Cardiac muscle cell (in vitro differentiated cells and primary cell): Measurements from ENCODE around the gene ZNF319. TPM values are rescaled to one million over a fixed set of nuclear protein-coding genes. Genes with fewer than 3 reads are reported as not detected.
"Not testable (repeated sequence)": the region's sequence is repeated elsewhere in the genome, so short reads cannot be mapped to it uniquely, and the experiment has no call there.

Source experiments
- DNase-seq, 2 donors: peaks; one replicate each; pipeline versions ENCODE4 v3.0.0 to v3.0.0-alpha.2; 2010 to 2017; ENCODE audit warnings: low read depth in 1 of 2, low spot score in 1 of 2
- H3K27ac ChIP-seq: fragments of 200-600 bp; sonication (generic); 2 replicates; pipeline ENCODE4 v1.5.1; 2016
- H3K27me3 ChIP-seq: fragments of 200-600 bp; sonication (generic); 2 replicates; pipeline ENCODE4 v1.6.0; 2016; ENCODE audit warnings: control low read depth
- H3K36me3 ChIP-seq: fragments of 200-600 bp; sonication (generic); 2 replicates; pipeline ENCODE4 v1.5.1; 2016; ENCODE audit warnings: control low read depth
- H3K4me1 ChIP-seq: fragments of 200-600 bp; sonication (generic); 2 replicates; pipeline ENCODE4 v1.8.1; 2017; ENCODE audit warnings: low read depth, mild to moderate bottlenecking, mixed run types
- H3K4me3 ChIP-seq: fragments of 200-600 bp; sonication (generic); 2 replicates; pipeline ENCODE4 v1.5.1; 2016; ENCODE audit warnings: mild to moderate bottlenecking
- H3K9me3 ChIP-seq: fragments of 200-600 bp; sonication (generic); 2 replicates; pipeline ENCODE4 v1.5.1; 2017; ENCODE audit warnings: low read depth, mild to moderate bottlenecking, control low read depth
- CTCF ChIP-seq: IDR thresholded peaks from 2 replicates; pipeline ENCODE4 v1.5.1; 2012; ENCODE audit warnings: low read depth, mild to moderate bottlenecking, low read length
- polyA plus RNA-seq: library from polyadenylated mRNA; unstranded; fragments of >200 nt; fragmentation: Nextera tagmentation; extraction: Ambion mirVana; gene quantifications from 2 replicates; pipeline ENCODE4 v1.2.1, GENCODE V29; 2016
- total RNA-seq: library from RNA; depleted of rRNA; stranded (reverse); fragments of >200 nt; gene quantifications from 2 replicates; pipeline ENCODE4 v1.2.3, GENCODE V29; 2016

ZNF319 gene
- total and polyA plus RNA-seq, 2 experiments from 2014 or later = 12.3 to 12.4 TPM

GRCh38 chr16:57985204-57986181, 15.0 kb downstream of the ZNF319 start:
- H3K27me3 ChIP-seq = no peaks in the 10 kb centered on the region
- H3K9me3 ChIP-seq = no peaks in the 10 kb centered on the region
- H3K4me1 ChIP-seq = peaks cover 7% of the 10 kb centered on the region
- peak overlapping the region; percentile 41 for H3K4me3 ChIP-seq
- no peaks in the 10 kb centered on the region for H3K36me3 ChIP-seq
- peak in 1 of 2 donors; percentile 14 for DNase-seq
- no peak for TF ChIP-seq CTCF
- H3K27ac ChIP-seq = no peak overlapping the region

- no peak overlapping the region for H3K27ac ChIP-seq
- H3K36me3 ChIP-seq = no peaks in the 10 kb centered on the region
- no peaks in the 10 kb centered on the region for H3K27me3 ChIP-seq
- H3K4me1 ChIP-seq = peaks cover 7% of the 10 kb centered on the region
- H3K9me3 ChIP-seq = no peaks in the 10 kb centered on the region
- peak; percentile 80 to 97 for DNase-seq
- peak overlapping the region; percentile 41 for H3K4me3 ChIP-seq
- no peak for TF ChIP-seq CTCF
These were observed 15.8 kb downstream of the ZNF319 start for GRCh38 chr16:57984443-57985203.

DNA sequence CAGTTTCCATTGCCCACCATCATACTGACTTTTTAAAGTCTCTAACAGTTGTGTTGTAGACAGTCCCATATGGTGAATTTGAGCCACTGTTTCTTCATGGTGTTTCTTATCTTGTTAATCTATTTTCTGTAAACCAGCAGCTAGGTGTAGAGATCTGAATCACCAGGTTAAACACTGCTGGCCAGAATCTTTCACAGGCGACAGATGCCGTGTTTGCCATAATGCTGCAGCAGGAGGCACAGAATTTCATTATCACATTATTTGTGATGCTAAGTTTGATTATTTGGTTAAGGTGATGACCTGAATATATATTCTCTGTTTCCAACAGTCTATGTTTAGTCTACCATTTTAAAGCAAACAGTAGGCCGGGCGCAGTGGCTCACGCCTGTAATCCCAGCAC, 18.1 kb downstream of the ZNF319 start:
- Histone ChIP-seq H3K9me3 (no peaks in the 10 kb centered on the region), H3K4me1 (peaks cover 7% of the 10 kb centered on the region), H3K27me3 (no peaks in the 10 kb centered on the region), H3K4me3 (no peak overlapping the region), H3K27ac (no peak overlapping the region), H3K36me3 (no peaks in the 10 kb centered on the region)
- DNase-seq = no peak
- no peak for TF ChIP-seq CTCF

DNA sequence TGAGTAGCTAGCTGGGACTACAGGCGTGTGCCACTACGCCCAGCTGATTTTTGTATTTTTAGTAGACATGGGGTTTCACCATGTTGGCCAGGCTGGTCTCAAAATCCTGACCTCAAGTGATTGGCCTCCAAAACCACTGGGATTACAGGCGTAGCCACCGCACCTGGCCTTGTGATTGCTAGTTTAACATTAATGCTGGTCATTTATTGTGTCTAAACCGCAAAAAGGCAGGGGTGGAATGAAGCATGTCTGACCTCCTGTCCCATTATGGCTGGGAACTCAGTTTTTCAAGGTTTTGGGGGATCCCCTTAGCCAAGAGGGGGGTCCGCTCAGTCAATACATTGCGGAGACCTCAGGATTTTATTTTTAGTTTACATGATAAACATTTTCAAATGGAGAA, 18.8 kb downstream of the ZNF319 start:
- TF ChIP-seq CTCF = no peak
- no peak overlapping the region for H3K27ac ChIP-seq
- no peaks in the 10 kb centered on the region for H3K36me3 ChIP-seq
- H3K9me3 ChIP-seq = no peaks in the 10 kb centered on the region
- H3K4me1 ChIP-seq = peaks cover 7% of the 10 kb centered on the region
- H3K27me3 ChIP-seq = no peaks in the 10 kb centered on the region
- no peak overlapping the region for H3K4me3 ChIP-seq
- no peak for DNase-seq

GRCh38 chr16:57979006-57979585, 21.4 kb downstream of the ZNF319 start:
- no peak for DNase-seq
- Histone ChIP-seq H3K9me3 (no peaks in the 10 kb centered on the region), H3K27me3 (no peaks in the 10 kb centered on the region), H3K36me3 (no peaks in the 10 kb centered on the region), H3K4me1 (no peaks in the 10 kb centered on the region), H3K27ac (no peak overlapping the region), H3K4me3 (no peak overlapping the region)
- no peak for TF ChIP-seq CTCF

DNA sequence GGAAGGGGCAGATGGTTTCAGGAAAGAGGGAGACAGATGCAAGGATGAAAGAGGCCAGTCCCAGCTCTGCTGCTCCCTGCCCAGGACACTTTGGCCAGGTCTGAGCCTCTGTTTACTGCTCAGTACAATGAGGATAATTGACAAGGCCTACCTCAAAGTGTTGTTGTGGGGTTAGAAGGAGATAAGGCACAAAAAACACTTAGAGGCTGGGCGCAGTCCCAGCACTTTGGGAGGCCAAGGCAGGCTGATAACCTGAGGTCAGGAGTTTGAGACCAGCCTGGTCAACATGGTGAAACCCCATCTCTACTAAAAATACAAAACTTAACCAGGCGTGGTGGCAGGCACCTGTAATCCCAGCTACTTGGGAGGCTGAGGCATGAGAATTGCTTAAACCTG, 22.4 kb downstream of the ZNF319 start:
- H3K4me3 ChIP-seq, DNase-seq, H3K27me3 ChIP-seq, H3K36me3 ChIP-seq, H3K27ac ChIP-seq, H3K4me1 ChIP-seq, H3K9me3 ChIP-seq: not testable (repeated sequence)
